Right lobe of liver (tissue), 6 donors: ENCODE data around the gene PACS2. TPM values are rescaled to one million over a fixed set of nuclear protein-coding genes. Genes with fewer than 3 reads are reported as not detected.

Experiments
- ATAC-seq, 4 donors: fragments of 200-7000 bp; cut with Tn5 transposase; one replicate each; pipeline ENCODE4 v1.9.1; 2020; ENCODE audit warnings: mild to moderate bottlenecking in 4 of 4, moderate library complexity in 4 of 4
- DNase-seq, 3 donors: peaks; one replicate each; pipeline ENCODE4 v3.0.0-alpha.2; 2020
- H3K27ac ChIP-seq, 3 donors: fragments of 200-600 bp; one replicate each; pipeline ENCODE4 v1.8.0; 2022
- H3K27me3 ChIP-seq, 2 donors: fragments of 200-600 bp; one replicate each; pipeline ENCODE4 v1.8.0; 2022
- H3K36me3 ChIP-seq, 4 donors: fragments of 200-600 bp; sonication (generic) in 1 of 4; one replicate each; pipeline versions ENCODE4 v1.5.1 to v1.8.0; 2017 to 2022; ENCODE audit warnings: control low read depth in 1 of 4
- H3K4me1 ChIP-seq, 4 donors: fragments of 200-600 bp; sonication (generic) in 1 of 4; one replicate each; pipeline versions ENCODE4 v1.5.1 to v1.8.0; 2017 to 2022; ENCODE audit warnings: control low read depth in 1 of 4
- H3K4me3 ChIP-seq, 3 donors: fragments of 200-600 bp; one replicate each; pipeline ENCODE4 v1.8.0; 2022
- H3K9me3 ChIP-seq, 4 donors: fragments of 200-600 bp; sonication (generic) in 1 of 4; one replicate each; pipeline versions ENCODE4 v1.5.1 to v1.8.0; 2017 to 2022; ENCODE audit warnings: control low read depth in 1 of 4
- CTCF ChIP-seq, 4 donors: fragments of 200-600 bp in 3 of 4; fragments of 450-650 bp in 1 of 4; IDR thresholded peaks; one replicate each; pipeline versions ENCODE4 v1.5.1 to v1.8.0; 2016 to 2022; ENCODE audit warnings: antibody characterized with exemption in 4 of 4, mild to moderate bottlenecking in 2 of 4
- POLR2A ChIP-seq: fragments of 450-650 bp; IDR thresholded peaks from one replicate; pipeline ENCODE4 v1.6.1; 2017; ENCODE audit warnings: antibody characterized with exemption, mild to moderate bottlenecking
- WGBS: methylation state at CpG from one replicate; pipeline ENCODE4 v1.1.6; 2018; ENCODE audit warnings: low coverage, low lambda C conversion rate; ENCODE audit not compliant: insufficient coverage; ENCODE audit errors: missing lambda C conversion rate; 5-methylcytosine and 5-hydroxymethylcytosine counted together
- intact Hi-C, 2 donors: fragments of 100-400 bp; cut with DNase I; formaldehyde crosslinking; loops; one replicate each; pipeline versions ENCODE4 v1.11.2 to v1.14.1; 2022
- total RNA-seq, 6 experiments: library from RNA; depleted of rRNA in 2 of 6; stranded (reverse); fragments of >200 nt in 2 of 6; fragmentation: NEBNext Ultra II Directional in 3 of 6; extraction: Animal tissue kit (Norgen Biotek cat#: 25700) in 3 of 6; gene quantifications; one replicate each; pipeline versions ENCODE4 v1.1.0 to v1.2.4, GENCODE V29; 2016 to 2023
- donor health status: DM: no; HTN: yes; CAD: no.
- donor health status: DM: no; HTN: no; CAD: no.
- donor health status: DM: no; HTN: no; CAD: no.
- donor health status: DM: no; HTN: yes; CAD: no.
- donor health status: DM: no; HTN: yes; CAD: no.

PACS2 gene
- total RNA-seq, 6 experiments from 2014 or later: 19.8 to 26.7 (median 21.5) TPM

DNA sequence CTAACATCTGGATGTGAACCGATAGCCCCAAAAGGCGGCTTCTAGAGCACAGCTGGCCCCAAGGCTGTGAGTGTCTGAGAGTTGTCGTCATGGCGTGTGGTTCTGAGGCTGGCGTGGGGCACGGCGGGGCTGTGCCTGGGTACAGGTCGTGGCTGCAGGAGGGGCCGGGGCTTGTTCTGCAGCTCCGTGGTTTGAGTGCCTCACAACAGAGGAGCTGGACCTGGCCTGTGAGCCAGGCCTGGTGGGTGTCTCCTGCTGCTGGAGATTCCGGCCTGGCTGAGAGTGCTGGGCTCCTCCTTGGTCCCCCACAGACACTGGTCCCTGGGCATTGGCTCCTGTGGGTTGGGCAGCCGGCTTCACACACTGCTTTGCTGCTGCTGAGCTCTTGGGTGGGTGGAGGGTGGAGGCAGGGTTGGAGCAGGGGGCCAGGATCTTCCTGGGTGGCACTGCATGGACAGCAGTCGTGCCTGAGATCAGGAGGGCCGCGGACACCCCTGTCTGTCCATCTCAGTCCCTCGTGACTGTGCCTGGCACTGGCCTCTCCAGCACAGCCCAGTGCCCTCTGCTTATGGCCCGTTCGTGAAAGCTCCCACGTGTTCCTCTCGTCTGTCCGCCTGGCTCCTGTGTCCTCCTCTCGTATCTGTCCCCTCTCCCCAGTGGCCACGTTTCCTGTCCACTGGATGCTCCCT lies 52.0 kb downstream of the PACS2 start:
- no peak for ATAC-seq
- no peak for DNase-seq
- Histone ChIP-seq H3K36me3 (no peaks in the 10 kb centered on the region), H3K4me3 (no peak overlapping the region), H3K9me3 (no peaks in the 10 kb centered on the region), H3K27ac (no peak overlapping the region), H3K27me3 (no peaks in the 10 kb centered on the region), H3K4me1 (no peaks in the 10 kb centered on the region)
- no CpG with 5 or more reads among the region's 23 CpGs for WGBS
- intact Hi-C loops: loop anchor here in 1 of 2 donors (5.0 kb wide), 2 partner anchors 121 to 166 kb away; partner anchors contain the start of gene CRIP1
- no peak for TF ChIP-seq POLR2A
- no peak for TF ChIP-seq CTCF (IDR thresholded peaks at IDR 0.05)

- no peaks in the 10 kb centered on the region for H3K27me3 ChIP-seq
- H3K4me3 ChIP-seq: no peak overlapping the region
- intact Hi-C loops: loop anchor here in 1 of 2 donors (5.0 kb wide), 2 partner anchors 120 to 165 kb away; partner anchors contain the start of gene CRIP1
- H3K4me1 ChIP-seq: no peaks in the 10 kb centered on the region
- no peaks in the 10 kb centered on the region for H3K36me3 ChIP-seq
- H3K27ac ChIP-seq: no peak overlapping the region
- H3K9me3 ChIP-seq: no peaks in the 10 kb centered on the region
- no peak for TF ChIP-seq CTCF (IDR thresholded peaks at IDR 0.05)
- TF ChIP-seq POLR2A: no peak
- peak in 1 of 3 donors; percentile 21 for DNase-seq
- no peak for ATAC-seq
- 100% methylated on average over 1 of the region's 34 CpGs for WGBS
These were observed 52.8 kb downstream of the PACS2 start for GRCh38 chr14:105367116-105368031.

DNA sequence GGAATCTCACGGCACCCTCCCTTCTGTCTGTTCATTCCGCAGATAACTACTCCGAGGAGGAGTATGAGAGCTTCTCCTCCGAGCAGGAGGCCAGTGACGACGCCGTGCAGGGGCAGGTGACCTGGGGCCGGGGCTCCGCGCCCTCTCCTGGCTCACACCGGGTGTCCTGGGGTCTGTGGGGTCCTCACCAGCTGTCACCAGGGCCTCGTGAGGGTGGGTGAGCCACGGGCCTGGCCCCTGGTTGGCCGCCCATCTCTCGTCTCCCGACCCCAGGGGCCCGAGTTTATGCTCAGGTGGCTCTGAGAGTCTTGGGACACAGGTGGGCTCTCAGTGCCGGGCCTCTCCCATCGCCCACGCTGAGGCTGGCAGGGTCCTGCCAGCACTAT lies 53.5 kb downstream of the PACS2 start:
- 100% methylated on average over 1 of the region's 20 CpGs for WGBS
- TF ChIP-seq POLR2A (no peak), CTCF (IDR thresholded peaks at IDR 0.05) (no peak)
- Histone ChIP-seq H3K36me3 (no peaks in the 10 kb centered on the region), H3K4me1 (no peaks in the 10 kb centered on the region), H3K9me3 (no peaks in the 10 kb centered on the region), H3K27ac (no peak overlapping the region), H3K27me3 (no peaks in the 10 kb centered on the region), H3K4me3 (no peak overlapping the region)
- intact Hi-C loops: loop anchor here in 1 of 2 donors (5.0 kb wide), 2 partner anchors 119 to 164 kb away; partner anchors contain the start of gene CRIP1
- ATAC-seq (no peak), DNase-seq (no peak)

DNA sequence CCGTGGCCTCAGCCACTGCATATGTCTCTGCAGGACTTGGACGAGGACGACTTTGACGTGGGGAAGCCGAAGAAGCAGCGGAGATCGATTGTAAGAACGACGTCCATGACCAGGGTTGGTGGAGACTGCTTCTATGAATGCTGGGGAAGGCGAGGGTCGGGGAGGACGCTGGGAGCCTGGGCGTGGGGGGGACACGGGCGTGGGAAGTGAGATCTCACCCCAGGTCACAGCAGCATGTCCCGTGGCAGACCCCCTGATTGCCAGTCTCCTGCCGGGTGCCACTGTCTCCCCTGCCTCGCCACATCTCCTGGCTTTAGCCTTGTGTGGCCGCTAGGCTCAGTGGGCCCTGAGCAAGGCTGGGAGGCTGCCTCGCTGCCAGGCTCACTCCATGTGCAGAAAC lies 53.9 kb downstream of the PACS2 start:
- no peaks in the 10 kb centered on the region for H3K4me1 ChIP-seq
- no peak overlapping the region for H3K4me3 ChIP-seq
- no peak overlapping the region for H3K27ac ChIP-seq
- intact Hi-C loops: loop anchor here in 1 of 2 donors (5.0 kb wide), 2 partner anchors 119 to 164 kb away; partner anchors contain the start of gene CRIP1
- no peaks in the 10 kb centered on the region for H3K36me3 ChIP-seq
- TF ChIP-seq POLR2A: no peak
- TF ChIP-seq CTCF (IDR thresholded peaks at IDR 0.05): no peak
- no CpG with 5 or more reads among the region's 20 CpGs for WGBS
- H3K9me3 ChIP-seq: no peaks in the 10 kb centered on the region
- no peaks in the 10 kb centered on the region for H3K27me3 ChIP-seq
- no peak for ATAC-seq
- no peak for DNase-seq
